OCI-LY7 (cell line): ENCODE results near the gene ZBTB20.

ENCODE experiments used
- CTCF ChIP-seq: fragments of 200-600 bp; sonication (generic); conservative IDR thresholded peaks from 2 replicates; pipeline ENCODE4 v1.5.1; 2014; ENCODE audit warnings: mild to moderate bottlenecking, antibody characterized with exemption, low read length, moderate library complexity, mixed read lengths
- EZH2phosphoT487 ChIP-seq: fragments of 200-600 bp; sonication (generic); IDR thresholded peaks from 2 replicates; pipeline ENCODE4 v1.6.1; 2018; ENCODE audit warnings: low read depth, borderline replicate concordance, mild to moderate bottlenecking, mixed run types, antibody characterized with exemption, low read length, moderate library complexity, mixed read lengths

GRCh38 chr3:114411811-114412803, 735.0 kb downstream of the ZBTB20 start:
- TF ChIP-seq CTCF (0 out of 2 replicates have a peak, but pooled peaks have one; percentile 23), EZH2phosphoT487 (no peak)
